COLO668 (cell line): ENCODE measurements around the gene TRIM51G.
"Not testable (repeated sequence)": the region's sequence is repeated elsewhere in the genome, so short reads cannot be mapped to it uniquely, and the experiment has no call there.

Experiments
- DNase-seq: peaks from one replicate; lab custom pipeline; 2025; ENCODE audit not compliant: unreplicated experiment; lab: John Stamatoyannopoulos, UW

TRIM51G gene

GRCh38 chr11:48983785-48984184 lies at the start of gene TRIM51G:
TSS of gene TRIM51G (minus strand) at chr11:48983885. CDS start at chr11:48981695, 2,190 bp downstream.
- DNase-seq = not testable (repeated sequence)

- not testable (repeated sequence) for DNase-seq
Observed at GRCh38 chr11:49028523-49028922, 44.8 kb upstream of the TRIM51G start, which contains the start of gene TRIM49B. TSS of gene TRIM49B (plus strand) at chr11:49028823. CDS start at chr11:49031600, 2,777 bp downstream.

DNA sequence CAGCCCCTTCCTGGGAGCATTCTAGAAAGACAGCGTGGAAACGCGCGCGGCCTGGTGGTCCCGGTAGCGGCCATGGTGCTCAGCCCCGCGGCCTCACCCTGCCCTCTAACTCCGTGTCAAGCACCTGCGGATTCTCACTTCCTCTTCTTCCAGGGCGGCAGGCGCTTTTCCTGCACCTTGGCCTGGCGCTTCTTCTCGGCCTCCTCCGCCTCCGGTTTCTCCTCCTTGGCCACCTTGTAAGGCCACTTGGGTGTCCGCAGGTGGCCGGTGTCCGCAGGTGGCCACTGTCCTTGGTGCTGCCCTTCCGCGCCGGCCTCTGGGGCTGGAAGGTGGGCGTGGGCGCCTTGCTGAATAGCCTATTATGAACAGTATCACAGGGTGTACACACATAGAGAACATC lies 15.1 kb downstream of the TRIM51G start:
- DNase-seq = not testable (repeated sequence)

DNA sequence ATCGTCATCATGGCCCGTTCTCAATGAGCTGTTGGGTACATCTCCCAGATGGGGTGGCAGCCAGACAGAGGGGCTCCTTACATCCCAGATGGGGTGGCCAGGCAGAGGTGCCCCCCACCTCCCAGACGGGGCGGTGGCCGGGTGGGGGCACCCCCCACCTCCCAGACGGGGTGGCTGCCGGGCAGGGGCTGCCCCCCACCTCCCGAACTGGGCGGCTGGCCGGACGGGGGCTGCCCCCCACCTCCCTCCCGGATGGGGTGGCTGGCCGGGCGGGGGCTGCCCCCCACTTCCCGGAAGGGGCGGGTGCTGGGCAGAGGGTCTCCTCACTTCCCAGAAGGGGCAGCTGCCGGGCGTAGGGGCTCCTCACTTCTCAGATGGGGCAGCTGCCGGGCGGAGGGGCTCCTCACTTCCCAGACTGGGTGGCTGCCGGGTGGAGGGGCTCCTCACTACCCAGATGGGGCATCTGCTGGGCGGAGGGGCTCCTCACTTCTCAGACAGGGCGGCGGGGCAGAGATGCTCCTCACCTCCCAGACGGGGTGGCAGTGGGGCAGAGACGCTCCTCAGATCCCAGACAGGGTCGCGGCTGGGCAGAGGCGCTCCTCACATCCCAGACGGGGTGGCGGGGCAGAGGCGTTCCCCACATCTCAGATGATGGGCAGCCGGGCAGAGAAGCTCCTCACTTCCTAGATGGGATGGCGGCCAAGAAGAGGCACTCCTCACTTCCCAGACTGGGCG lies 28.2 kb downstream of the TRIM51G start:
- not testable (repeated sequence) for DNase-seq

DNA sequence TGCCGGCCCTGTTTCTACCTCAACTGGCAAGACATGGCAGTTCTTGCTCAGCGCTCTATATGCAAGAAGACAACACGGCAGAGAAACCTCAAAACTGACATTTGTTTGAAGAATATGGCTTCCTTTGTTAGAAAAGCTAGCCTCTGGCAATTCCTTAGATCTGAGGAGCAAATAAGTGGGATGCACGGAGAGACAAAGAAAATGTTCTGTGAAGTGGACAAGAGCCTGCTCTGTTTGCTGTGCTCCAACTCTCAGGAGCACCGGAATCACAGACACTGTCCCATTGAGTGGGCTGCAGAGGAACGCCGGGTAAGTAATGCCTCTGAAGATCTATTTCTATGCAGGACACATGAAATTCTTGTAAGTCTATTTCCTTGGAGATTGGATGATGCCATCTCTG lies 37.9 kb downstream of the TRIM51G start:
- not testable (repeated sequence) for DNase-seq
